Measurements from ENCODE around the gene CCNQ. TPM values are rescaled to one million over a fixed set of nuclear protein-coding genes. Genes with fewer than 3 reads are reported as not detected.

Gene CCNQ
- total RNA-seq, 1 experiment from 2014 or later, result 33.9 TPM

DNA sequence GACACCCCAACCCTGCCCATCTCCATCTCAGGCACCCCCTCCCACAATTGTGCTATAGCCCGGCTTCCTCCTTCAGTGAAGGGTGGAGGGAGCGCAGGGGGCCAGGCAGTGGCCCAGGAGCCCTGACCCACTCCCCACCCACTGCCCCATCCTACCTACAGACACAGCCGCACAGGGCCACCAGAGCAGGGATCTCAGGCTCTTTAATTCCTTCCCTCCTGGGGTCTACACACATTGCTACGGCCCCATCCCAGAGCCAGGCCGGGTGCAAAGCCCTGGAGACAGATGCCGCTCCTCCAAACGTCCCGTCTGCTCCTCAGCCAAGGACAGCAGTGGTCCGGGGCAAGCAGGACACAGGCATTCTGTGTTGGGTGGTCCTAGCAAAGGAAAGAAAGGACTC is 35.3 kb upstream of the CCNQ start:
- H3K9me2 ChIP-seq (ENCODE audit: insufficient read depth), result no peaks in the 10 kb centered on the region
- POLR2A ChIA-PET (ENCODE audit: unreplicated experiment), result no interaction called here
- H3K4me3 ChIP-seq, result no peak overlapping the region
- no peaks in the 10 kb centered on the region for H3K9me3 ChIP-seq (ENCODE audit: insufficient read depth, low read depth)
- no peaks in the 10 kb centered on the region for H4K20me1 ChIP-seq (ENCODE audit: insufficient read depth)
- H3K27me3 ChIP-seq (ENCODE audit: insufficient read depth, low read depth), result peaks cover 79% of the 10 kb centered on the region
- CTCF ChIA-PET, result no interaction called here
- no peak overlapping the region for H2AFZ ChIP-seq
- H3K4me1 ChIP-seq (replicated peaks; ENCODE audit: insufficient read depth), result no peaks in the 10 kb centered on the region
- H3F3A ChIP-seq (ENCODE audit: insufficient read depth, low read depth), result no peaks in the 10 kb centered on the region
- no peaks in the 10 kb centered on the region for H3K79me2 ChIP-seq (ENCODE audit: low read depth)
- DNase-seq, result no peak
- H3K36me3 ChIP-seq (ENCODE audit: low read depth), result no peaks in the 10 kb centered on the region
- no peak overlapping the region for H3K27ac ChIP-seq
- no TSS peak for BruUV-seq (replicated peaks)
- TF ChIP-seq EZH2 (IDR thresholded peaks at IDR 0.05; ENCODE audit: low read depth), result no peak
- TF ChIP-seq, protein P1, sequence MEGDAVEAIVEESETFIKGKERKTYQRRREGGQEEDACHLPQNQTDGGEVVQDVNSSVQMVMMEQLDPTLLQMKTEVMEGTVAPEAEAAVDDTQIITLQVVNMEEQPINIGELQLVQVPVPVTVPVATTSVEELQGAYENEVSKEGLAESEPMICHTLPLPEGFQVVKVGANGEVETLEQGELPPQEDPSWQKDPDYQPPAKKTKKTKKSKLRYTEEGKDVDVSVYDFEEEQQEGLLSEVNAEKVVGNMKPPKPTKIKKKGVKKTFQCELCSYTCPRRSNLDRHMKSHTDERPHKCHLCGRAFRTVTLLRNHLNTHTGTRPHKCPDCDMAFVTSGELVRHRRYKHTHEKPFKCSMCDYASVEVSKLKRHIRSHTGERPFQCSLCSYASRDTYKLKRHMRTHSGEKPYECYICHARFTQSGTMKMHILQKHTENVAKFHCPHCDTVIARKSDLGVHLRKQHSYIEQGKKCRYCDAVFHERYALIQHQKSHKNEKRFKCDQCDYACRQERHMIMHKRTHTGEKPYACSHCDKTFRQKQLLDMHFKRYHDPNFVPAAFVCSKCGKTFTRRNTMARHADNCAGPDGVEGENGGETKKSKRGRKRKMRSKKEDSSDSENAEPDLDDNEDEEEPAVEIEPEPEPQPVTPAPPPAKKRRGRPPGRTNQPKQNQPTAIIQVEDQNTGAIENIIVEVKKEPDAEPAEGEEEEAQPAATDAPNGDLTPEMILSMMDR (conservative IDR thresholded peaks at IDR 0.05), result no peak
- H3K4me2 ChIP-seq, result no peak overlapping the region
- intact Hi-C loops (cut with micrococcal nuclease; ENCODE audit: unreplicated experiment), result no loop called here

DNA sequence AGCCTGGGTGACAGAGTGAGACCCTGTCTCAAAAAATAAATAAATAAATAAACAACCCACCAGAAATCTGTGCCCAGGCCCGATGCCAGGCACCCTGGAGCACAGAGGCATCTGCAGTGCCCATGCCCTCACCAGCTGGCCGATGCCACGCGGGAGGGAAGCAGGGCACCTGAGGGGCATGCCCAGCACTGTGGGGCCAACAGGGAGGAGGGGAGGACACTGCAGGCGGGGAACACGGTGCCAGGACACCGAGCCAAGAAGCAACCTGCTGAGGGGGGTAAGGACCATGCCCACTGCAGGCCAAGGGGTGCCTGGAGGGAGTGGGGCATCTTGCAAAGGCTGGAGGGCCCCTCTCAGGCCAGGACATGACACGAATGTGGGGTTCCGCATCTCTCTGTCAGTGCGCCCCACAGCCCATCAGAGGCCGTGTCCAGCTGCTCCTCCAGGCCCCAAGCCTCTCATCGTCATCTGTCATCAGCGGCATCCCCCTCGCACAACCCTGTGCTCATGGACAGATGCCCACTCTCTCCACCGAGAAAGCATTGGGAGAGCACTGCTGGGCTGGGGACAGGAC is 34.8 kb upstream of the CCNQ start:
- no peak for DNase-seq
- Histone ChIP-seq H2AFZ (no peak overlapping the region), H3K4me3 (no peak overlapping the region), H3K4me1 (replicated peaks; ENCODE audit: insufficient read depth) (no peaks in the 10 kb centered on the region), H3F3A (ENCODE audit: insufficient read depth, low read depth) (no peaks in the 10 kb centered on the region), H3K36me3 (ENCODE audit: low read depth) (no peaks in the 10 kb centered on the region), H3K27me3 (ENCODE audit: insufficient read depth, low read depth) (peaks cover 82% of the 10 kb centered on the region), H3K79me2 (ENCODE audit: low read depth) (no peaks in the 10 kb centered on the region), H3K9me2 (ENCODE audit: insufficient read depth) (no peaks in the 10 kb centered on the region), H3K4me2 (no peak overlapping the region), H3K27ac (no peak overlapping the region), H4K20me1 (ENCODE audit: insufficient read depth) (no peaks in the 10 kb centered on the region), H3K9me3 (ENCODE audit: insufficient read depth, low read depth) (no peaks in the 10 kb centered on the region)
- CTCF ChIA-PET, result no interaction called here
- TF ChIP-seq, protein P1 (conservative IDR thresholded peaks at IDR 0.05), result no peak
- no peak for TF ChIP-seq EZH2 (IDR thresholded peaks at IDR 0.05; ENCODE audit: low read depth)
- intact Hi-C loops (cut with micrococcal nuclease; ENCODE audit: unreplicated experiment), result no loop called here
- BruUV-seq (replicated peaks), result no TSS peak
- POLR2A ChIA-PET (ENCODE audit: unreplicated experiment), result no interaction called here

DNA sequence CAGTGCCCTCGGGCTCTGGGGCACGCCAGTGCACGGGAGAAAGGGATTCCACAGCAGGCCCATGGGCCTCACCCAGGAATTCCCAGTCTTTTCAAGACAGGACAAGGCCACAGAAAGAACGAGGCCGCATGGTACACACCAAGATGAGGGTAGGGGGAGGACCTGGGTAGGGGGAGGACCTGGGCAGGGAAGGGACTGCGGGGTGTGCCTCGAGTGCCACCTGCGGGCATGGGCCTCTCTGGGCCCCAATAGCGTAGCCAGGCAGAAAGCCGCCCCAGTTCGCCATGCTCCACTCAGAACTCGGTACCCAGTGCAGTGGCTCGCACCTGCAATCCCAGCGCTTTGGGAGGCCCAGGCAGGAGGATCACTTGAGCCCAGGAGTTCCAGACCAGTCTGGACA is 34.1 kb upstream of the CCNQ start:
- no peak overlapping the region for H3K4me3 ChIP-seq
- no peaks in the 10 kb centered on the region for H3K9me3 ChIP-seq (ENCODE audit: insufficient read depth, low read depth)
- ChIA-PET POLR2A (ENCODE audit: unreplicated experiment) (no interaction called here), CTCF (no interaction called here)
- TF ChIP-seq EZH2 (IDR thresholded peaks at IDR 0.05; ENCODE audit: low read depth), result no peak
- TF ChIP-seq, protein P1 (conservative IDR thresholded peaks at IDR 0.05), result no peak
- DNase-seq, result no peak
- BruUV-seq (replicated peaks), result no TSS peak
- no peak overlapping the region for H2AFZ ChIP-seq
- no peak overlapping the region for H3K4me2 ChIP-seq
- H3K9me2 ChIP-seq (ENCODE audit: insufficient read depth), result no peaks in the 10 kb centered on the region
- H4K20me1 ChIP-seq (ENCODE audit: insufficient read depth), result no peaks in the 10 kb centered on the region
- no peaks in the 10 kb centered on the region for H3K4me1 ChIP-seq (replicated peaks; ENCODE audit: insufficient read depth)
- no peaks in the 10 kb centered on the region for H3F3A ChIP-seq (ENCODE audit: insufficient read depth, low read depth)
- peaks cover 84% of the 10 kb centered on the region for H3K27me3 ChIP-seq (ENCODE audit: insufficient read depth, low read depth)
- intact Hi-C loops (cut with micrococcal nuclease; ENCODE audit: unreplicated experiment), result no loop called here
- no peaks in the 10 kb centered on the region for H3K79me2 ChIP-seq (ENCODE audit: low read depth)
- no peaks in the 10 kb centered on the region for H3K36me3 ChIP-seq (ENCODE audit: low read depth)
- H3K27ac ChIP-seq, result no peak overlapping the region
